H9 (cell line): Measurements from ENCODE around the gene AJAP1. TPM values are rescaled to one million over a fixed set of nuclear protein-coding genes. Genes with fewer than 3 reads are reported as not detected.

Experiments
- DNase-seq: peaks from one replicate; pipeline ENCODE4 v3.0.0-alpha.2; 2017
- H2AFZ ChIP-seq: one replicate; pipeline ENCODE4 v1.6.1; 2013; ENCODE audit warnings: mild to moderate bottlenecking, low read length, control low read depth, moderate library complexity
- H2AK5ac ChIP-seq: 2 replicates; pipeline ENCODE4 v1.6.1; 2013; ENCODE audit warnings: low read length, control low read depth, mixed read lengths; ENCODE audit not compliant: insufficient read length
- H2BK120ac ChIP-seq: one replicate; pipeline ENCODE4 v1.6.1; 2013; ENCODE audit warnings: low read depth, mild to moderate bottlenecking, low read length, control low read depth, inconsistent platforms; ENCODE audit not compliant: poor library complexity, severe bottlenecking
- H2BK12ac ChIP-seq: 2 replicates; pipeline ENCODE4 v1.6.1; 2013; ENCODE audit warnings: low read length, control low read depth, mixed read lengths, low read depth; ENCODE audit not compliant: insufficient read length
- H2BK15ac ChIP-seq: 2 replicates; pipeline ENCODE4 v1.6.1; 2013; ENCODE audit warnings: low read depth, low read length, control low read depth
- H2BK20ac ChIP-seq: one replicate; pipeline ENCODE4 v1.6.1; 2013; ENCODE audit warnings: low read depth, mild to moderate bottlenecking, low read length, control low read depth, inconsistent platforms; ENCODE audit not compliant: poor library complexity, severe bottlenecking
- H2BK5ac ChIP-seq: 2 replicates; pipeline ENCODE4 v1.6.1; 2013; ENCODE audit warnings: low read length, control low read depth, mixed read lengths; ENCODE audit not compliant: insufficient read length
- H3K14ac ChIP-seq: 2 replicates; pipeline ENCODE4 v1.6.1; 2013; ENCODE audit warnings: low read length, control low read depth; ENCODE audit not compliant: insufficient read depth
- H3K18ac ChIP-seq: 2 replicates; pipeline ENCODE4 v1.6.1; 2013; ENCODE audit warnings: low read depth, mild to moderate bottlenecking, mixed read lengths, low read length, control low read depth; ENCODE audit not compliant: insufficient read length
- H3K23ac ChIP-seq: 2 replicates; pipeline ENCODE4 v1.6.1; 2013; ENCODE audit warnings: low read length, control low read depth, mixed read lengths, low read depth; ENCODE audit not compliant: insufficient read length
- H3K23me2 ChIP-seq: 2 replicates; pipeline ENCODE4 v1.6.1; 2013; ENCODE audit warnings: low read depth, mild to moderate bottlenecking, mixed read lengths, low read length, control low read depth; ENCODE audit not compliant: insufficient read length, poor library complexity, severe bottlenecking
- H3K27ac ChIP-seq: 2 replicates; pipeline ENCODE4 v1.5.1; 2013; ENCODE audit warnings: low read length, control low read depth, mixed read lengths, low read depth; ENCODE audit not compliant: insufficient read length
- H3K27me3 ChIP-seq: 2 replicates; pipeline ENCODE4 v1.6.1; 2013; ENCODE audit warnings: low read length, control low read depth, inconsistent platforms; ENCODE audit not compliant: insufficient read depth
- H3K4ac ChIP-seq: 2 replicates; pipeline ENCODE4 v1.6.1; 2013; ENCODE audit warnings: low read depth, mild to moderate bottlenecking, control low read depth, inconsistent platforms, low read length, moderate library complexity
- H3K4me1 ChIP-seq: 2 replicates; pipeline ENCODE4 v1.6.1; 2013; ENCODE audit warnings: low read length, control low read depth, inconsistent platforms; ENCODE audit not compliant: insufficient read depth
- H3K4me2 ChIP-seq: 2 replicates; pipeline ENCODE4 v1.6.1; 2013; ENCODE audit warnings: low read length, control low read depth, mixed read lengths; ENCODE audit not compliant: insufficient read length, insufficient read depth
- H3K56ac ChIP-seq: 2 replicates; pipeline ENCODE4 v1.6.1; 2013; ENCODE audit warnings: low read depth, mild to moderate bottlenecking, mixed read lengths, low read length, control low read depth; ENCODE audit not compliant: insufficient read length
- H3K79me1 ChIP-seq: 2 replicates; pipeline ENCODE4 v1.6.1; 2013; ENCODE audit warnings: low read depth, mild to moderate bottlenecking, moderate library complexity, low read length, control low read depth, inconsistent platforms; ENCODE audit not compliant: insufficient read depth, poor library complexity, severe bottlenecking
- H3K79me2 ChIP-seq: 2 replicates; pipeline ENCODE4 v1.6.1; 2013; ENCODE audit warnings: low read length, control low read depth, inconsistent platforms; ENCODE audit not compliant: insufficient read depth
- H3K9ac ChIP-seq: 2 replicates; pipeline ENCODE4 v1.6.1; 2013; ENCODE audit warnings: low read length, control low read depth, mixed read lengths; ENCODE audit not compliant: insufficient read length; ENCODE audit errors: extremely low read depth
- H3K9me3 ChIP-seq: one replicate; pipeline ENCODE4 v1.6.1; 2013; ENCODE audit warnings: low read depth, low read length, inconsistent platforms; ENCODE audit not compliant: control insufficient read depth
- H3T11ph ChIP-seq: one replicate; pipeline ENCODE4 v1.6.1; 2013; ENCODE audit warnings: mild to moderate bottlenecking, low read length, control low read depth, inconsistent platforms
- H4K20me1 ChIP-seq: one replicate; pipeline ENCODE4 v1.6.1; 2013; ENCODE audit not compliant: control insufficient read depth, insufficient read length, insufficient read depth
- H4K5ac ChIP-seq: 2 replicates; pipeline ENCODE4 v1.6.1; 2013; ENCODE audit warnings: low read depth, mild to moderate bottlenecking, mixed read lengths, low read length, control low read depth; ENCODE audit not compliant: insufficient read length
- H4K8ac ChIP-seq: replicated peaks from 2 replicates; pipeline ENCODE4 v1.6.1; 2013; ENCODE audit warnings: low read length, control low read depth, mixed read lengths, low read depth; ENCODE audit not compliant: insufficient read length
- H4K91ac ChIP-seq: 2 replicates; pipeline ENCODE4 v1.6.1; 2013; ENCODE audit warnings: low read depth, mild to moderate bottlenecking, moderate library complexity, mixed read lengths, low read length, control low read depth; ENCODE audit not compliant: insufficient read length
- H3K27ac Mint-ChIP-seq, 3 experiments: 2 replicates in 2 of 3; 3 replicates in 1 of 3; pipeline ENCODE4 v1.8.0; 2020 to 2021; ENCODE audit warnings: mixed read lengths in 3 of 3, mild to moderate bottlenecking in 1 of 3, moderate library complexity in 1 of 3
- H3K27me3 Mint-ChIP-seq: 2 replicates; pipeline ENCODE4 v1.8.0; 2021; ENCODE audit warnings: low read depth, mild to moderate bottlenecking, moderate library complexity, mixed read lengths
- H3K36me3 Mint-ChIP-seq, 3 experiments: 2 replicates in 2 of 3; 3 replicates in 1 of 3; pipeline ENCODE4 v1.8.0; 2020 to 2021; ENCODE audit warnings: low read depth in 3 of 3, mixed read lengths in 3 of 3; ENCODE audit not compliant: insufficient read depth in 1 of 3
- H3K4me1 Mint-ChIP-seq, 2 experiments: 2 replicates each; pipeline ENCODE4 v1.8.0; 2020; ENCODE audit warnings: mixed read lengths in 2 of 2
- H3K4me3 Mint-ChIP-seq, 2 experiments: 2 replicates in 1 of 2; 3 replicates in 1 of 2; pipeline ENCODE4 v1.8.0; 2020 to 2021; ENCODE audit warnings: mild to moderate bottlenecking in 2 of 2, mixed read lengths in 2 of 2, moderate library complexity in 1 of 2
- H3K9me3 Mint-ChIP-seq, 2 experiments: 2 replicates in 1 of 2; 3 replicates in 1 of 2; pipeline ENCODE4 v1.8.0; 2020; ENCODE audit warnings: mild to moderate bottlenecking in 2 of 2, mixed read lengths in 2 of 2, moderate library complexity in 1 of 2
- total RNA-seq: library from RNA; stranded (reverse); gene quantifications from 2 replicates; pipeline ENCODE4 v1.2.1, GENCODE V29; 2021
- TF ChIP-seq, protein P1 (sequence below): fragments of 200-600 bp; sonication (generic); conservative IDR thresholded peaks from 3 replicates; pipeline ENCODE4 v1.8.0; 2021; ENCODE audit warnings: antibody characterized with exemption, mild to moderate bottlenecking

Gene AJAP1
- total RNA-seq, 1 experiment from 2014 or later, result 8.6 TPM

DNA sequence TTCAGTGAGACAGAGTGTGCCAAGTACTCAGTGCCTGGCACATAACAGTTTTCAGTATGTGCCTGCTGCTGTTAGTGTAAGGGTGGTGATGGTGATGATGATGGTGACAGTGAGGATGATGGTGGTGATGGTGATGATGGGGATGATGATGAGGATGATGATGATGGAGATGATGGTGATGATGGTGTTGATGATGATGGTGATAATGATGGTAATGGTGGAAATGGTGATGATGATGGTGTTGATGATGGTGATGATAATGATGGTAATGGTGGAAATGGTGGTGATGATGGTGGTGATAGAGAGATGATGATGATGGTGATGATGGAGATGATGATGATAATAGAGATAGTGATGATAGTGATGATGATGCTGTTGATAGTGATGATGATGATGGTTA is 62.0 kb downstream of the AJAP1 start:
- Histone ChIP-seq H3K9me3 (no peaks in the 10 kb centered on the region), H3K23ac (no peak overlapping the region), H3K18ac (no peak overlapping the region), H2BK120ac (no peak overlapping the region), H4K20me1 (no peaks in the 10 kb centered on the region), H2BK5ac (no peak overlapping the region), H3K9ac (no peak overlapping the region), H2AFZ (no peak overlapping the region), H4K8ac (no peak overlapping the region), H3K4ac (no peak overlapping the region), H2BK15ac (no peak overlapping the region), H3K4me1 (no peaks in the 10 kb centered on the region), H3K27me3 (0 out of 2 replicates have a peak, but pooled peaks cover 2% of the 10 kb centered on the region), H3K79me1 (no peaks in the 10 kb centered on the region), H2BK20ac (no peak overlapping the region), H3K27ac (no peak overlapping the region), H2AK5ac (no peak overlapping the region), H3K56ac (no peak overlapping the region), H4K5ac (no peak overlapping the region), H3K23me2 (no peaks in the 10 kb centered on the region), H3K79me2 (peaks cover 2% of the 10 kb centered on the region; the same call in 1 of the 2 replicates), H2BK12ac (no peak overlapping the region), H3K4me2 (no peak overlapping the region), H4K91ac (no peak overlapping the region), H3K14ac (no peak overlapping the region), H3T11ph (no peak overlapping the region)
- H3K4me3 Mint-ChIP-seq, result peak overlapping the region in 1 of 2 experiments; percentile 1; a peak in 1 of 5 replicates
- DNase-seq, result no peak
- peaks cover 5 to 14% of the 10 kb centered on the region in 2 experiments for H3K9me3 Mint-ChIP-seq
- TF ChIP-seq, protein P1, sequence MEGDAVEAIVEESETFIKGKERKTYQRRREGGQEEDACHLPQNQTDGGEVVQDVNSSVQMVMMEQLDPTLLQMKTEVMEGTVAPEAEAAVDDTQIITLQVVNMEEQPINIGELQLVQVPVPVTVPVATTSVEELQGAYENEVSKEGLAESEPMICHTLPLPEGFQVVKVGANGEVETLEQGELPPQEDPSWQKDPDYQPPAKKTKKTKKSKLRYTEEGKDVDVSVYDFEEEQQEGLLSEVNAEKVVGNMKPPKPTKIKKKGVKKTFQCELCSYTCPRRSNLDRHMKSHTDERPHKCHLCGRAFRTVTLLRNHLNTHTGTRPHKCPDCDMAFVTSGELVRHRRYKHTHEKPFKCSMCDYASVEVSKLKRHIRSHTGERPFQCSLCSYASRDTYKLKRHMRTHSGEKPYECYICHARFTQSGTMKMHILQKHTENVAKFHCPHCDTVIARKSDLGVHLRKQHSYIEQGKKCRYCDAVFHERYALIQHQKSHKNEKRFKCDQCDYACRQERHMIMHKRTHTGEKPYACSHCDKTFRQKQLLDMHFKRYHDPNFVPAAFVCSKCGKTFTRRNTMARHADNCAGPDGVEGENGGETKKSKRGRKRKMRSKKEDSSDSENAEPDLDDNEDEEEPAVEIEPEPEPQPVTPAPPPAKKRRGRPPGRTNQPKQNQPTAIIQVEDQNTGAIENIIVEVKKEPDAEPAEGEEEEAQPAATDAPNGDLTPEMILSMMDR, result no peak
- no peak overlapping the region for H3K27ac Mint-ChIP-seq
- H3K4me1 Mint-ChIP-seq, result peaks cover 15 to 16% of the 10 kb centered on the region in 2 experiments
- peaks cover 10 to 14% (median 12%) of the 10 kb centered on the region in 3 experiments; a peak in 6 of 7 replicates for H3K36me3 Mint-ChIP-seq
- H3K27me3 Mint-ChIP-seq, result peaks cover 45% of the 10 kb centered on the region
